ENCODE measurements around the gene MLX.

DNA sequence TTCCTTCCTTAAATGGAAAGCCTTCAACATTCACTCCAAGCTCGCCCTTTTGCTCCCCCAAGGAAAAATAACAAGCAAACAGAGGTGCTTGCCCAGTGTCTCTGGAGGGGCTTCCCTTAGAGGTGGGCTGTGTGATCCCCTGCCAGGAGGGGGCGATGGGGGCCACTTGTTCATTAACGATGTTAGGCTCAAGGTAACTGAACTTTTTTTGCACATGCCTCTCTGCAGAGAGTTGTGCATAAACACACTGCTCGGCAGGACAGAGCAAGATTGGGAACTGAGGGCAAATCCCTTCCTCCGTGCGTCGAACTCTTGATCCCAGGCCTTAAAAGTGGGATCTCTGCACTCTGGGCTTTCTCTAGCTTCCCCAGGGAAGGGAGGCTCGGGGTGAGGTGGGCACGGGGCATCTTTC is 46.4 kb upstream of the MLX start:
- no peak for TF ChIP-seq CTCF (IDR thresholded peaks at IDR 0.05)
- TF ChIP-seq POLR2A (IDR thresholded peaks at IDR 0.05), result no peak
- no peak for TF ChIP-seq POLR2AphosphoS5 (IDR thresholded peaks at IDR 0.05)
- no peak for TF ChIP-seq EP300 (IDR thresholded peaks at IDR 0.05)
